HEK293 (cell line): ENCODE measurements around the gene ISG15.

Experiments used
- SETDB1 ChIP-seq: IDR thresholded peaks from one replicate; pipeline ENCODE4 v1.6.1; 2017; ENCODE audit warnings: mild to moderate bottlenecking, low read length, moderate library complexity, mixed read lengths; ENCODE audit not compliant: insufficient read length
- ZNF658 ChIP-seq: fragments of 450-650 bp; formaldehyde crosslinking; IDR thresholded peaks from 2 replicates; pipeline ENCODE4; 2016; ENCODE audit warnings: missing biosample characterization, missing genetic modification characterization

DNA sequence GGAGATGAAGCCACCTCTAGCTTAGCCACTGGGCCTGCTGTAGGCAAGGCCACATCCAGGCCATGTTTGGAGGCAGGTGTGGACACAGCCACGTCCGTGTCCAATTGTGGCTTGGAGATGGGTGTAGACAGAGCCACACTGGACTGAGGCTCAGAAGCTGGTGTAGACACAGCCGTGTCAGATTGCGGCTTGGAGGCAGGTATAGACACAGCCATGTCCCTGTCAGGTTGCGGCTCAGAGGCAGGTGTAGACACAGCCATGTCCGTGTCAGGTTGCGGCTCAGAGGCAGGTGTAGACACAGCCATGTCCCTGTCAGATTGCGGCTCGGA lies 33.6 kb upstream of the ISG15 start:
- TF ChIP-seq ZNF658 (tag by site-specific recombination) (no peak), SETDB1 (no peak)
